Neural progenitor cell (in vitro differentiated cells): Measurements from ENCODE around the gene YPEL2. TPM values are rescaled to one million over a fixed set of nuclear protein-coding genes. Genes with fewer than 3 reads are reported as not detected.
"Not testable (repeated sequence)": the region's sequence is repeated elsewhere in the genome, so short reads cannot be mapped to it uniquely, and the experiment has no call there.

Experiments
- DNase-seq: peaks from one replicate; pipeline ENCODE4 v3.0.0-alpha.2; 2016; ENCODE audit warnings: low spot score
- H2AFZ ChIP-seq: fragments of 200-600 bp; sonication (generic); replicated peaks from 2 replicates; pipeline ENCODE4 v1.6.1; 2016; ENCODE audit warnings: antibody characterized with exemption
- H3F3A ChIP-seq: fragments of 200-600 bp; sonication (generic); 2 replicates; pipeline ENCODE4 v1.6.1; 2016; ENCODE audit warnings: antibody characterized with exemption, low read depth
- H3K27ac ChIP-seq: fragments of 200-600 bp; sonication (generic); 2 replicates; pipeline ENCODE4 v1.5.1; 2016; ENCODE audit warnings: mild to moderate bottlenecking
- H3K27me3 ChIP-seq: fragments of 200-600 bp; sonication (generic); 2 replicates; pipeline ENCODE4 v1.6.1; 2016; ENCODE audit warnings: mild to moderate bottlenecking, moderate library complexity
- H3K36me3 ChIP-seq: fragments of 200-600 bp; sonication (generic); 2 replicates; pipeline ENCODE4 v1.5.1; 2016
- H3K4me1 ChIP-seq: fragments of 200-600 bp; sonication (generic); 2 replicates; pipeline ENCODE4 v1.6.1; 2016; ENCODE audit warnings: mixed run types
- H3K4me2 ChIP-seq: fragments of 200-600 bp; sonication (generic); 2 replicates; pipeline ENCODE4 v1.6.1; 2016
- H3K4me3 ChIP-seq: fragments of 200-600 bp; sonication (generic); 2 replicates; pipeline ENCODE4 v1.5.1; 2016
- H3K79me2 ChIP-seq: fragments of 200-600 bp; sonication (generic); 2 replicates; pipeline ENCODE4 v1.6.1; 2016; ENCODE audit warnings: low read depth
- H3K9ac ChIP-seq: fragments of 200-600 bp; sonication (generic); 2 replicates; pipeline ENCODE4 v1.6.1; 2016
- H3K9me3 ChIP-seq: fragments of 200-600 bp; sonication (generic); 2 replicates; pipeline ENCODE4 v1.5.1; 2016; ENCODE audit warnings: low read depth
- H4K20me1 ChIP-seq: fragments of 200-600 bp; sonication (generic); 2 replicates; pipeline ENCODE4 v1.6.1; 2016; ENCODE audit warnings: low read depth
- H3K27ac Mint-ChIP-seq: 3 replicates; pipeline ENCODE4 v1.8.0; 2021; ENCODE audit warnings: mixed read lengths
- H3K27me3 Mint-ChIP-seq: 2 replicates; pipeline ENCODE4 v1.8.0; 2022; ENCODE audit warnings: low read depth, mild to moderate bottlenecking, inconsistent platforms, moderate library complexity, mixed read lengths; ENCODE audit not compliant: insufficient read depth
- H3K36me3 Mint-ChIP-seq: 3 replicates; pipeline ENCODE4 v1.8.0; 2021; ENCODE audit warnings: mixed read lengths
- H3K4me1 Mint-ChIP-seq: 3 replicates; pipeline ENCODE4 v1.8.0; 2021; ENCODE audit warnings: mixed read lengths
- H3K4me3 Mint-ChIP-seq: 3 replicates; pipeline ENCODE4 v1.8.0; 2021; ENCODE audit warnings: mild to moderate bottlenecking, moderate library complexity, mixed read lengths
- H3K9me3 Mint-ChIP-seq: 3 replicates; pipeline ENCODE4 v1.8.0; 2020; ENCODE audit warnings: mixed read lengths
- CTCF ChIP-seq: fragments of 200-600 bp; sonication (generic); IDR thresholded peaks from 2 replicates; pipeline ENCODE4 v1.5.1; 2017; ENCODE audit warnings: antibody characterized with exemption, mild to moderate bottlenecking
- EZH2 ChIP-seq: fragments of 200-600 bp; sonication (generic); IDR thresholded peaks from 2 replicates; pipeline ENCODE4 v1.6.1; 2017; ENCODE audit warnings: antibody characterized with exemption, mild to moderate bottlenecking, moderate library complexity
- EZH2phosphoT487 ChIP-seq: fragments of 200-600 bp; sonication (generic); IDR thresholded peaks from 2 replicates; pipeline ENCODE4 v1.6.1; 2017; ENCODE audit warnings: antibody characterized with exemption
- total RNA-seq: library from RNA; depleted of rRNA; stranded (reverse); fragments of >200 nt; gene quantifications from 2 replicates; pipeline ENCODE4 v1.2.3, GENCODE V29; 2015; ENCODE audit warnings: low replicate concordance

Gene YPEL2
- total RNA-seq, 1 donor from 2014 or later: 38.0 TPM

GRCh38 chr17:59311051-59311468 is 20.4 kb upstream of the YPEL2 start:
- peak; percentile 76 for DNase-seq
- H3K27me3 ChIP-seq: no peaks in the 10 kb centered on the region
- H3K79me2 ChIP-seq: no peaks in the 10 kb centered on the region
- no peak overlapping the region for H3K4me3 ChIP-seq
- TF ChIP-seq EZH2phosphoT487: no peak
- TF ChIP-seq CTCF: peak; percentile 93
- H3K9ac ChIP-seq: no peak overlapping the region
- no peak overlapping the region for H3K27ac Mint-ChIP-seq
- no peak overlapping the region for H3K4me2 ChIP-seq
- H3F3A ChIP-seq: no peaks in the 10 kb centered on the region
- H3K9me3 Mint-ChIP-seq: no peaks in the 10 kb centered on the region
- H2AFZ ChIP-seq: no peak overlapping the region
- H3K27me3 Mint-ChIP-seq: peaks cover 2% of the 10 kb centered on the region
- no peak overlapping the region for H3K4me3 Mint-ChIP-seq
- no peaks in the 10 kb centered on the region for H3K36me3 Mint-ChIP-seq
- H3K36me3 ChIP-seq: no peaks in the 10 kb centered on the region
- no peaks in the 10 kb centered on the region for H3K4me1 ChIP-seq
- H3K4me1 Mint-ChIP-seq: no peaks in the 10 kb centered on the region
- no peaks in the 10 kb centered on the region for H3K9me3 ChIP-seq
- no peak overlapping the region for H3K27ac ChIP-seq
- no peaks in the 10 kb centered on the region for H4K20me1 ChIP-seq

- H3K4me1 ChIP-seq, H3K4me3 ChIP-seq, H3K27ac ChIP-seq, H4K20me1 ChIP-seq, H3K9ac ChIP-seq, H3K27me3 ChIP-seq, H3F3A ChIP-seq, H3K27ac Mint-ChIP-seq, H2AFZ ChIP-seq, H3K4me1 Mint-ChIP-seq, H3K27me3 Mint-ChIP-seq, DNase-seq, H3K4me3 Mint-ChIP-seq, H3K9me3 Mint-ChIP-seq, H3K36me3 ChIP-seq, H3K9me3 ChIP-seq, H3K36me3 Mint-ChIP-seq, H3K79me2 ChIP-seq, H3K4me2 ChIP-seq: not testable (repeated sequence)
These were observed 19.9 kb upstream of the YPEL2 start for GRCh38 chr17:59311521-59311920.

GRCh38 chr17:59315866-59316265 is 15.6 kb upstream of the YPEL2 start:
- no peak overlapping the region for H3K4me3 ChIP-seq
- H3K4me1 ChIP-seq: no peaks in the 10 kb centered on the region
- Mint-ChIP-seq H3K4me3 (no peak overlapping the region), H3K9me3 (no peaks in the 10 kb centered on the region), H3K27ac (no peak overlapping the region), H3K4me1 (no peaks in the 10 kb centered on the region), H3K27me3 (peaks cover 2% of the 10 kb centered on the region), H3K36me3 (no peaks in the 10 kb centered on the region)
- H3K36me3 ChIP-seq: no peaks in the 10 kb centered on the region
- H3K27me3 ChIP-seq: no peaks in the 10 kb centered on the region
- H2AFZ ChIP-seq: peak overlapping the region; percentile 68
- no peaks in the 10 kb centered on the region for H3K79me2 ChIP-seq
- no peaks in the 10 kb centered on the region for H3K9me3 ChIP-seq
- H3F3A ChIP-seq: no peaks in the 10 kb centered on the region
- TF ChIP-seq EZH2phosphoT487: no peak
- no peak for TF ChIP-seq EZH2
- no peak for TF ChIP-seq CTCF
- H3K27ac ChIP-seq: no peak overlapping the region
- no peak overlapping the region for H3K9ac ChIP-seq
- no peak for DNase-seq
- no peak overlapping the region for H3K4me2 ChIP-seq
- H4K20me1 ChIP-seq: no peaks in the 10 kb centered on the region

- peak overlapping the region; percentile 31 for H3K27ac Mint-ChIP-seq
- H3K36me3 Mint-ChIP-seq: no peaks in the 10 kb centered on the region
- Histone ChIP-seq H3K27ac (no peak overlapping the region), H3K4me3 (no peak overlapping the region), H3K4me1 (peaks cover 29% of the 10 kb centered on the region), H3K36me3 (no peaks in the 10 kb centered on the region), H3K9ac (no peak overlapping the region), H3K79me2 (peaks cover 4% of the 10 kb centered on the region), H3K27me3 (peaks cover under 1% of the 10 kb centered on the region), H3K9me3 (no peaks in the 10 kb centered on the region), H4K20me1 (peaks cover 5% of the 10 kb centered on the region), H2AFZ (peak overlapping the region; percentile 22), H3F3A (peaks cover 33% of the 10 kb centered on the region), H3K4me2 (no peak overlapping the region)
- DNase-seq: no peak
- TF ChIP-seq CTCF (no peak), EZH2 (no peak), EZH2phosphoT487 (no peak)
- peaks cover 2% of the 10 kb centered on the region for H3K27me3 Mint-ChIP-seq
- no peaks in the 10 kb centered on the region for H3K9me3 Mint-ChIP-seq
- H3K4me1 Mint-ChIP-seq: peaks cover 28% of the 10 kb centered on the region
- no peak overlapping the region for H3K4me3 Mint-ChIP-seq
These were observed 4.1 kb upstream of the YPEL2 start for GRCh38 chr17:59327121-59327980.
